Measurements from ENCODE around the gene PTP4A2.

Gene PTP4A2

DNA sequence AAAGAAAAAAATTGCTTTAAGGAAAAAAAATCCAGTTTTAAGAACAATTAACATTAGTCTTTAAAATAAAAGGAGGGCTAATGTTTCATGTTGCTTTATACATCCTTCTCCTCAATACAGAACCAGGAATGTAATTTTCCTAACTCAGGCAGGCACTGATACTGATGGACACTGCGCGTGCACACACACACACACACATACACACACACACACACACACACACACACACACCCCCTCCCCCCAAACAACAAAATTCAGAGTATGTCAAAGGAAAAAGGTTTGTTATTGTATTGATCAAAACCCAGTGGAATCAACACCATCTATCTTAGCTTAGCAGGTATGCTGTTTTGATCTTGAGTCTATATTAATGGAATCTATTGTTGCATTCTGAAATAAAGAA, 31.6 kb downstream of the PTP4A2 start:
- no peak for TF ChIP-seq CTCF (IDR thresholded peaks at IDR 0.05; ENCODE audit: low read depth, low read length, missing control alignments)
- no peak for DNase-seq (ENCODE audit: low read depth)
- H3K4me3 ChIP-seq (ENCODE audit: low read depth, low read length), result no peak overlapping the region

GRCh38 chr1:31905681-31906080, 32.5 kb downstream of the PTP4A2 start:
- no peak for TF ChIP-seq CTCF (IDR thresholded peaks at IDR 0.05; ENCODE audit: low read depth, low read length, missing control alignments)
- no peak for DNase-seq (ENCODE audit: low read depth)
- H3K4me3 ChIP-seq (ENCODE audit: low read depth, low read length), result no peak overlapping the region

GRCh38 chr1:31905093-31905509, 33.1 kb downstream of the PTP4A2 start:
- DNase-seq (ENCODE audit: low read depth), result no peak
- no peak overlapping the region for H3K4me3 ChIP-seq (ENCODE audit: low read depth, low read length)
- no peak for TF ChIP-seq CTCF (IDR thresholded peaks at IDR 0.05; ENCODE audit: low read depth, low read length, missing control alignments)

DNA sequence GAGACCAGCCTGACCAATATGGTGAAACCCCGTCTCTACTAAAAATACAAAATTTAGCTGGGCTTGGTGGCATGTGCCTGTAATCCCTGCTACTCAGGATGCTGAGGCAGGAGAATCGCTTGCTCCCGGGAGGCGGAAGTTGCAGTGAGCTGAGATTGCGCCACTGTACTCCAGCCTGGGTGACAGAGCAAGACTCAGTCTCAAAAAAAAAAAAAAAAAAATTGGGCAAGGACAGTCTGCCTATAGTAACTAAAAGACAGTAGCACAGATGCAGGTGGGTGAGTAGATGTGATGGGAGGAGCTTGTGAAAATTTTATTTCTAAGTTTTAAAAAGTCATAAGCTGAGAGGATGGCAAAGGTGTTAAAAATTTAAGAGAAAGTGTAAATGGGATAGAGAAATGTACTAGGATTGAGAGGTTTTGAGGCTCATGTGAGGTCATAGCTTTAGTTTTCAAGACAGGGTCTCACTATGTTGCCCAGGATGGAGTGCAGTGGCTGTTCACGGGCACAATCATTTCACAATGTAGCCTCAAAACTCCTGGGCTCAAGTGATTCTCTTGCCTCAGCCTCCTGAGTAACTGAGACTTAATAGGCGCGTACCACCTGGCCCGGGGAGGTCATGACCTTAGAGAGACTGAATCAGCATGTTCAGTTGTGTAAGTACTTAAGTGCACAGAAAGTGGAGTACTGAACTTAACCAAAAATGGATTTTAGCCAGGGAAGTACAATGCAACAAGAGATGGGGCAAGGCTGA, 33.7 kb downstream of the PTP4A2 start:
- H3K4me3 ChIP-seq (ENCODE audit: low read depth, low read length), result no peak overlapping the region
- no peak for TF ChIP-seq CTCF (IDR thresholded peaks at IDR 0.05; ENCODE audit: low read depth, low read length, missing control alignments)
- DNase-seq (ENCODE audit: low read depth), result no peak

- TF ChIP-seq CTCF (IDR thresholded peaks at IDR 0.05; ENCODE audit: low read depth, low read length, missing control alignments), result no peak
- H3K4me3 ChIP-seq (ENCODE audit: low read depth, low read length), result no peak overlapping the region
- DNase-seq (ENCODE audit: low read depth), result no peak
Observed at GRCh38 chr1:31902510-31902860, 35.7 kb downstream of the PTP4A2 start.

- H3K4me3 ChIP-seq (ENCODE audit: low read depth, low read length), result no peak overlapping the region
- TF ChIP-seq CTCF (IDR thresholded peaks at IDR 0.05; ENCODE audit: low read depth, low read length, missing control alignments), result no peak
- no peak for DNase-seq (ENCODE audit: low read depth)
Observed at GRCh38 chr1:31901838-31902509, 36.2 kb downstream of the PTP4A2 start.

GRCh38 chr1:31900790-31901189, 37.4 kb downstream of the PTP4A2 start:
- DNase-seq (ENCODE audit: low read depth), result no peak
- no peak overlapping the region for H3K4me3 ChIP-seq (ENCODE audit: low read depth, low read length)
- TF ChIP-seq CTCF (IDR thresholded peaks at IDR 0.05; ENCODE audit: low read depth, low read length, missing control alignments), result no peak

Measured in GM12864 (cell line).